Esophagus muscularis mucosa (tissue), 4 donors: ENCODE data around the gene ZC2HC1B.

Experiments
- CTCF ChIP-seq, 3 experiments: fragments of 200-600 bp in 2 of 3; fragments of 450-650 bp in 1 of 3; sonication (generic) in 2 of 3; IDR thresholded peaks; one replicate each; pipeline ENCODE4 v1.5.1; 2017 to 2019; ENCODE audit warnings: antibody characterized with exemption in 3 of 3, mild to moderate bottlenecking in 2 of 3, moderate library complexity in 1 of 3
- EP300 ChIP-seq: sonication (generic); formaldehyde crosslinking; IDR thresholded peaks from one replicate; pipeline ENCODE4 v1.6.1; 2017; ENCODE audit warnings: antibody characterized with exemption
- POLR2AphosphoS5 ChIP-seq, 2 donors: sonication (generic); formaldehyde crosslinking; IDR thresholded peaks; one replicate each; pipeline ENCODE4 v1.6.1; 2017; ENCODE audit warnings: antibody characterized with exemption in 2 of 2

GRCh38 chr6:143823548-143823947 lies 40.7 kb upstream of the ZC2HC1B start:
- no peak for TF ChIP-seq CTCF (IDR thresholded peaks at IDR 0.05)
- peak; percentile 23 to 49 for TF ChIP-seq POLR2AphosphoS5 (IDR thresholded peaks at IDR 0.05)
- TF ChIP-seq EP300, result no peak
